Mucosa of descending colon (tissue), 3 donors: ENCODE measurements around the gene FNDC3B. TPM values are rescaled to one million over a fixed set of nuclear protein-coding genes. Genes with fewer than 3 reads are reported as not detected.

Experiments
- ATAC-seq: fragments of 200-7000 bp; cut with Tn5 transposase; one replicate; pipeline ENCODE4 v1.9.1; 2020; ENCODE audit warnings: mild to moderate bottlenecking, moderate library complexity
- DNase-seq, 3 donors: peaks; one replicate each; pipeline ENCODE4 v3.0.0-alpha.2; 2020
- H3K36me3 ChIP-seq: fragments of 200-600 bp; one replicate; pipeline ENCODE4 v1.8.0; 2021; ENCODE audit warnings: low read depth, mild to moderate bottlenecking
- H3K4me1 ChIP-seq: fragments of 200-600 bp; one replicate; pipeline ENCODE4 v1.8.0; 2021; ENCODE audit warnings: low read depth, mild to moderate bottlenecking
- H3K4me3 ChIP-seq: fragments of 200-600 bp; one replicate; pipeline ENCODE4 v1.8.0; 2021; ENCODE audit warnings: mild to moderate bottlenecking
- H3K9me3 ChIP-seq: fragments of 200-600 bp; one replicate; pipeline ENCODE4 v1.8.0; 2021; ENCODE audit warnings: mild to moderate bottlenecking
- CTCF ChIP-seq: fragments of 200-600 bp; IDR thresholded peaks from one replicate; pipeline ENCODE4 v1.8.0; 2022; ENCODE audit warnings: antibody characterized with exemption, mild to moderate bottlenecking
- intact Hi-C, 2 donors: fragments of 100-400 bp; cut with DNase I in 1 of 2; cut with micrococcal nuclease in 1 of 2; formaldehyde crosslinking; loops; one replicate each; pipeline versions ENCODE4 v1.11.0 to v1.11.1; 2022; cut with DNase I, micrococcal nuclease
- total RNA-seq, 3 donors: library from RNA; stranded (reverse); fragmentation: NEBNext Ultra II Directional in 2 of 3; extraction: Animal tissue kit (Norgen Biotek cat#: 25700) in 2 of 3; gene quantifications; one replicate each; pipeline versions ENCODE4 v1.2.1 to v1.2.4, GENCODE V29; 2021 to 2023
- donor health status: DM: no; HTN: no; CAD: no; lungs with moderate emphysema.
- donor health status: DM: no; HTN: no; CAD: no.
- donor health status: DM: no; HTN: yes; CAD: no.

FNDC3B gene
- total RNA-seq, 3 donors from 2014 or later, result 107 to 132 (median 126) TPM

GRCh38 chr3:172132159-172132586 lies 92.8 kb downstream of the FNDC3B start:
- peaks cover 34% of the 10 kb centered on the region for H3K4me1 ChIP-seq

DNA sequence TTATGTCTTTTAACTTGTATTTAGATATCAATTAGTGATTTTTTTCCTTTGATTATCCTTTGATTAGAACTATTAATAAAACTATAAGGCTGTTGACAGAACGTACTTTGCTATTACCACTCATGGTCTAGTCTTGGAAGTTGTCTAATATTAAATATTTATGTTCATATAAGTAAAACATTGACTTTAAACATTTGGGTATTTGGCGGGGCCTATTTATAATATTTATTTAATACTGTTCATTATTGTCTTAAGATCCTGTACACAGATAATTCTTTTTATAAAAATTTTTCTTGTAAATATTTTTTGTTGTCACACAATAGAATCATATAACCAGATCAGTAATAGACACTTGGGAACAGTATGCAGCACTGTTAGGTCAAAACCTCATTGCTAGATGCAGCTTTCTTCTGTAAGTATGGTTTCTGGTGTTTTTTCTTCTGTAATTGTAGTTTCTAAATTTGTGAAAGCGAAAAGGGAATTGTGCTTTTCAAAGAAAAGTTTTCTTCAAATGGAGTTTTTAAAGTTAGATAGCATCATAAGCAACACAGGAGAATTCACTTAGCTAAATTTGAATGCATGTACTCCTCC lies 93.4 kb downstream of the FNDC3B start:
- no peaks in the 10 kb centered on the region for H3K9me3 ChIP-seq
- H3K4me3 ChIP-seq, result no peak overlapping the region
- H3K36me3 ChIP-seq, result no peaks in the 10 kb centered on the region
- intact Hi-C loops, result no loop called here
- no peak for TF ChIP-seq CTCF
- no peak for DNase-seq
- ATAC-seq, result no peak
- peaks cover 33% of the 10 kb centered on the region for H3K4me1 ChIP-seq

More at GRCh38 chr3:172132159-172132586, 92.8 kb downstream of the FNDC3B start:
- Histone ChIP-seq H3K36me3 (no peaks in the 10 kb centered on the region), H3K9me3 (no peaks in the 10 kb centered on the region), H3K4me3 (no peak overlapping the region)
- ATAC-seq, result peak; percentile 2
- intact Hi-C loops, result no loop called here
- no peak for TF ChIP-seq CTCF
- DNase-seq, result no peak

GRCh38 chr3:172133838-172134237 lies 94.5 kb downstream of the FNDC3B start:
- TF ChIP-seq CTCF, result no peak
- intact Hi-C loops, result no loop called here
- no peak overlapping the region for H3K4me3 ChIP-seq
- no peak for DNase-seq
- peaks cover 35% of the 10 kb centered on the region for H3K4me1 ChIP-seq
- no peaks in the 10 kb centered on the region for H3K36me3 ChIP-seq
- H3K9me3 ChIP-seq, result no peaks in the 10 kb centered on the region
- no peak for ATAC-seq

- H3K4me1 ChIP-seq, result peaks cover 35% of the 10 kb centered on the region
- no peaks in the 10 kb centered on the region for H3K36me3 ChIP-seq
- ATAC-seq, result no peak
- no peak for TF ChIP-seq CTCF
- H3K4me3 ChIP-seq, result no peak overlapping the region
- intact Hi-C loops, result no loop called here
- no peak for DNase-seq
- no peaks in the 10 kb centered on the region for H3K9me3 ChIP-seq
These were observed 95.0 kb downstream of the FNDC3B start for GRCh38 chr3:172134352-172134751.

GRCh38 chr3:172135185-172135584 lies 95.8 kb downstream of the FNDC3B start:
- Histone ChIP-seq H3K4me3 (no peak overlapping the region), H3K9me3 (no peaks in the 10 kb centered on the region), H3K36me3 (no peaks in the 10 kb centered on the region), H3K4me1 (peaks cover 37% of the 10 kb centered on the region)
- no peak for DNase-seq
- TF ChIP-seq CTCF, result no peak
- ATAC-seq, result peak; percentile 36
- intact Hi-C loops, result no loop called here

- TF ChIP-seq CTCF, result no peak
- H3K4me1 ChIP-seq, result peaks cover 37% of the 10 kb centered on the region
- ATAC-seq (no peak), DNase-seq (no peak)
- H3K9me3 ChIP-seq, result no peaks in the 10 kb centered on the region
- intact Hi-C loops, result no loop called here
- no peaks in the 10 kb centered on the region for H3K36me3 ChIP-seq
- no peak overlapping the region for H3K4me3 ChIP-seq
These were observed 96.4 kb downstream of the FNDC3B start for GRCh38 chr3:172135820-172136219.
